Measurements from ENCODE around the gene PRKCE. TPM values are rescaled to one million over a fixed set of nuclear protein-coding genes. Genes with fewer than 3 reads are reported as not detected.
A peak's percentile ranks its signal among the peaks of the same experiment; 100 is the strongest.

Gene PRKCE
- total and polyA plus RNA-seq, 3 donors from 2014 or later: 27.4 to 35.8 (median 33.1) TPM

DNA sequence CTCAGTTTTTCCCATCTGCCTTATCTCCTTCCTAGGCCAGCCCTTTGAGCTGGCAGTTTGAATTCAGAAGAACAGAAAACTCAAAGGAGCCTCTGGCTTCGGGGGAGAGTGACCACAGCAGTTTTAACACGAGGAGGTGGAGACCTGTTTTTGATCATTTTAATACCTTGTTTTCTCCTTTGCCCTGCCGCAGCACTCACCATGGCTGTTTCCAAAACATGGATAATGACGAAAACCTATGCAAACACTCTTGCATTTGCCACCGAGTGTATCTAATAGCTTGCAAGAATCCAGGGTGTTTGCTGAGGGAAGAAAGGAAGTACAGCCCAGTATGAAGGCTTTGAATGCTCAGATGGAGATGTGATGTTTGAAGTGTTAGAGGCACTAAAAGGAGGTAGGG, 167.1 kb downstream of the PRKCE start:
- Histone ChIP-seq H3K27ac (no peak overlapping the region), H3K27me3 (no peaks in the 10 kb centered on the region), H3K36me3 (ENCODE audit: low read depth, missing control alignments) (no peaks in the 10 kb centered on the region), H3K4me1 (peaks cover 19% of the 10 kb centered on the region), H3K4me3 (no peak overlapping the region), H3K9me3 (no peaks in the 10 kb centered on the region)
- 55 to 73% methylated on average over 5 of the region's 5 CpGs for WGBS, 2 donors
- intact Hi-C loops (cut with DNase I; ENCODE audit: low total_unique reads): no loop called here
- TF ChIP-seq, protein P1, sequence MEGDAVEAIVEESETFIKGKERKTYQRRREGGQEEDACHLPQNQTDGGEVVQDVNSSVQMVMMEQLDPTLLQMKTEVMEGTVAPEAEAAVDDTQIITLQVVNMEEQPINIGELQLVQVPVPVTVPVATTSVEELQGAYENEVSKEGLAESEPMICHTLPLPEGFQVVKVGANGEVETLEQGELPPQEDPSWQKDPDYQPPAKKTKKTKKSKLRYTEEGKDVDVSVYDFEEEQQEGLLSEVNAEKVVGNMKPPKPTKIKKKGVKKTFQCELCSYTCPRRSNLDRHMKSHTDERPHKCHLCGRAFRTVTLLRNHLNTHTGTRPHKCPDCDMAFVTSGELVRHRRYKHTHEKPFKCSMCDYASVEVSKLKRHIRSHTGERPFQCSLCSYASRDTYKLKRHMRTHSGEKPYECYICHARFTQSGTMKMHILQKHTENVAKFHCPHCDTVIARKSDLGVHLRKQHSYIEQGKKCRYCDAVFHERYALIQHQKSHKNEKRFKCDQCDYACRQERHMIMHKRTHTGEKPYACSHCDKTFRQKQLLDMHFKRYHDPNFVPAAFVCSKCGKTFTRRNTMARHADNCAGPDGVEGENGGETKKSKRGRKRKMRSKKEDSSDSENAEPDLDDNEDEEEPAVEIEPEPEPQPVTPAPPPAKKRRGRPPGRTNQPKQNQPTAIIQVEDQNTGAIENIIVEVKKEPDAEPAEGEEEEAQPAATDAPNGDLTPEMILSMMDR (IDR thresholded peaks at IDR 0.05): no peak
- TF ChIP-seq POLR2A (IDR thresholded peaks at IDR 0.05): no peak
- no peak for DNase-seq

DNA sequence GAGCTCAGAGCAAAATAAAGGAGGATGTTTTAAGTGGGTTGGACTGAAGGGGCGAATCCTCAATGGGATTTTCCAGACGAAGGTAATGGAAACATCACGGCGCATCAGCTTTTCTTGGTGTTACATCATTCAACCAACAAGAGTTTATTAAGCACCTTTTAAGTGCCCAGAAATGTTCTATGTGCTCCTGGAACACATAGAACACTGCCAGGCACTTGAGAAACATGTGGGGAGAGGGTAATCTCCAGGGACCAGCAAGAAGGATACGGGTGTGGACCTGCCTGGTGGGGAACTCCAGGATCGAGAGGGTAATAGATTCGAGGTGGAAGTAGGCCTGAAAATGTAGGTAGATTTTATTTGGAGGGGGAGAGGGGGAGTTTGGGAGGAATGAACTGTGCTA, 168.6 kb downstream of the PRKCE start:
- Histone ChIP-seq H3K27ac (no peak overlapping the region), H3K27me3 (no peaks in the 10 kb centered on the region), H3K4me1 (peaks cover 13% of the 10 kb centered on the region), H3K36me3 (ENCODE audit: low read depth, missing control alignments) (no peaks in the 10 kb centered on the region), H3K4me3 (no peak overlapping the region), H3K9me3 (no peaks in the 10 kb centered on the region)
- DNase-seq: no peak
- intact Hi-C loops (cut with DNase I; ENCODE audit: low total_unique reads): no loop called here
- WGBS, 2 donors: 90 to 94% methylated on average over 7 of the region's 7 CpGs
- no peak for TF ChIP-seq POLR2A (IDR thresholded peaks at IDR 0.05)
- TF ChIP-seq, protein P1 (IDR thresholded peaks at IDR 0.05): no peak

DNA sequence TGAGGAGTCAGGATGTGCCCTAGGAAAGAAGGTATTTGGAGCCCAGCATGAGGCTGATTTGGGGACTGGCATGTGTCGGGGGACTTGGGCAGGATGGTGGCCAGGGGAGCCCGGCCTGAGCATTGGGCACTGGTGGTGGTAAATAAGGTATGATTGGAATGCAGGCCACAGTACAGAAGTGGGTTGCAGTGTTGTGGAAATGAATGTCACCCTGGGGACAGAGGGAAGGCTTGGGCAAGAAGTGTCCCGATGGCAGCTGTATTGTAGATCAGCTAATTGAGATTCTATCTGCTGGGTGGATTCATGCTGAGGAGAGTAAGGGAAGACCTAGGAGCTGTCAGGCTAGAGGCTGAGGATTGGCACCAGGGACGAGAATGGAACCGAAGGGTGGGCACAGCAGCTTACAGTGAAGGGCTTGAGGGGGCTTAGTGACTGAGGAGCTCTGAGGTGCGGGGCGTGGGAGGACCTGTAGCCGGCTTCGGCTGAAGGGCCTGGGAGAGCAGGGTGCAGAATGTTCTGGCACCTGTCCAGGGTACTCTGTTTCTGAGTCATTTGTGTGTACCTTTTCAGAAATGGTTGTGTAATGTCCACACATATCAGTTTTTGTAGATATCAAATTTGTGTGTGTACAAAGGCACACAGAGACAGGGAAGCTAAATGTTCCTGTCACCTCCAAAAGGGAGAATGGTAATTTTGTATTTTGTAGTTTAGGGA, 170.2 kb downstream of the PRKCE start:
- Histone ChIP-seq H3K9me3 (no peaks in the 10 kb centered on the region), H3K4me3 (no peak overlapping the region), H3K4me1 (peaks cover 10% of the 10 kb centered on the region), H3K27ac (peak overlapping the region in 1 of 2 donors; percentile 8), H3K27me3 (no peaks in the 10 kb centered on the region), H3K36me3 (ENCODE audit: low read depth, missing control alignments) (no peaks in the 10 kb centered on the region)
- intact Hi-C loops (cut with DNase I; ENCODE audit: low total_unique reads): no loop called here
- TF ChIP-seq, protein P1 (IDR thresholded peaks at IDR 0.05): no peak
- TF ChIP-seq POLR2A (IDR thresholded peaks at IDR 0.05): no peak
- WGBS, 2 donors: 47 to 58% methylated on average over 9 of the region's 9 CpGs
- peak; percentile 74 for DNase-seq

DNA sequence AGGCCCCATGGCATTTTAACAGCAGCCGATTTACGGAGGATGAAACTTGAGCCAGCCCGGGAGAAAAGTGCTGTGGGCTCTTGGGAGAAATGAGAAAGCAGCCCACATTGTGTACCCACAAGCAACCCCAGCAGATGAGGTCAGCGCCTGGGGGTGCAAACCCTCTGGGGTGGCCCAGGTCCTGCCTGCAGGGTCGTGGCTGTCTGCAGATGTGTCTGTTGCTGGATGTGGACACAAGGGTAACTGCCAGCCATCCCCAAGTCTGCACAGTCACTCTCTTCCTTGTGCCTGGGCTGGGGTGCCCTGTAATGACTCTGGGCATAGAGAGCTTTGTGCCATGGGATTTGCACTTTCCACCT, 170.8 kb downstream of the PRKCE start:
- no peaks in the 10 kb centered on the region for H3K9me3 ChIP-seq
- H3K4me3 ChIP-seq: no peak overlapping the region
- no peaks in the 10 kb centered on the region for H3K36me3 ChIP-seq (ENCODE audit: low read depth, missing control alignments)
- intact Hi-C loops (cut with DNase I; ENCODE audit: low total_unique reads): no loop called here
- H3K4me1 ChIP-seq: peaks cover 10% of the 10 kb centered on the region
- H3K27me3 ChIP-seq: no peaks in the 10 kb centered on the region
- 58 to 70% methylated on average over 5 of the region's 5 CpGs for WGBS, 2 donors
- DNase-seq: no peak
- TF ChIP-seq POLR2A (IDR thresholded peaks at IDR 0.05): no peak
- TF ChIP-seq, protein P1 (IDR thresholded peaks at IDR 0.05): no peak
- H3K27ac ChIP-seq: peak overlapping the region in 1 of 2 donors; percentile 8

DNA sequence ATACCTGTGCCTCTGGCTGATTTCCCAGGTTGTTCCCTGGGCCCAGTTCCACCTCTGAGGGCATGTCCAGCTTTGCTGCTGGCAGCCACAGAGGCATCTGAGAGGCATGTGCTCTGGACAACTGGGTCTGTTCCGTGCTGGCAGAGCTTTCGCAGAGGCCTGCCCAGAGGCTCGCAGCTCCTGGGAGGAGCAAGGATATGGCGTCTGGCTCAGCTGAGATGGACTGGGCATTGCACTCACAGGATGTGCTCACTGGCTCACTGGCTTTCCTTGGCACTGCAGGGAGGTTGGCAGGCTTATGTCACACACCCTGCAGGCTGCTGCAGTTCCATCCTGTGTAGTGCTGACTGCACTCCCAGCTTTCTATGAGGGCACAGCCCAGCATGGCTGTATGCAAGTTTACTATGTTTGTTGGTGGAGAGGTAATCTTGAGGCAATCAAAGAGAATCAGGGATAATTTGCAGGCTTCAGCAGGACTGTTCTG, 172.3 kb downstream of the PRKCE start:
- Histone ChIP-seq H3K27ac (no peak overlapping the region), H3K4me1 (peaks cover 10% of the 10 kb centered on the region), H3K9me3 (no peaks in the 10 kb centered on the region), H3K27me3 (no peaks in the 10 kb centered on the region), H3K4me3 (no peak overlapping the region), H3K36me3 (ENCODE audit: low read depth, missing control alignments) (no peaks in the 10 kb centered on the region)
- intact Hi-C loops (cut with DNase I; ENCODE audit: low total_unique reads): no loop called here
- no peak for DNase-seq
- TF ChIP-seq POLR2A (IDR thresholded peaks at IDR 0.05): no peak
- TF ChIP-seq, protein P1 (IDR thresholded peaks at IDR 0.05): no peak
- WGBS, 2 donors: 78 to 94% methylated on average over 3 to 4 of the region's 4 CpGs
